Body of pancreas (tissue), 4 donors: ENCODE data around the gene ZG16. TPM values are rescaled to one million over a fixed set of nuclear protein-coding genes. Genes with fewer than 3 reads are reported as not detected.
"Not testable (repeated sequence)": the region's sequence is repeated elsewhere in the genome, so short reads cannot be mapped to it uniquely, and the experiment has no call there.

Experiments used
- ATAC-seq: fragments of 150-250 bp; one replicate; pipeline ENCODE4 v1.9.1; 2016
- DNase-seq, 4 donors: peaks; one replicate each; pipeline ENCODE4 v3.0.0-alpha.2; 2019
- H3K27ac ChIP-seq, 4 donors: fragments of 200-600 bp; sonication (generic); 1 replicate in 3 of 4; 2 replicates in 1 of 4; pipeline versions ENCODE4 v1.5.1 to v1.6.1; 2016 to 2019; ENCODE audit warnings: mild to moderate bottlenecking in 1 of 4, mixed read lengths in 1 of 4, moderate library complexity in 1 of 4
- H3K27me3 ChIP-seq, 2 donors: fragments of 200-600 bp; sonication (generic); one replicate each; pipeline ENCODE4 v1.6.0; 2016; ENCODE audit warnings: mild to moderate bottlenecking in 1 of 2
- H3K36me3 ChIP-seq, 2 donors: fragments of 200-600 bp; sonication (generic); replicated peaks in 1 of 2; 2 replicates each; pipeline ENCODE4 v1.5.1; 2016; ENCODE audit warnings: low read depth in 2 of 2; ENCODE audit not compliant: insufficient read depth in 1 of 2
- H3K4me1 ChIP-seq: fragments of 200-600 bp; sonication (generic); one replicate; pipeline ENCODE4 v1.6.0; 2016
- H3K4me3 ChIP-seq, 2 donors: fragments of 200-600 bp; sonication (generic); 1 replicate in 1 of 2; 2 replicates in 1 of 2; pipeline ENCODE4 v1.5.1; 2016 to 2019
- H3K9me3 ChIP-seq, 3 donors: fragments of 200-600 bp; sonication (generic); 1 replicate in 2 of 3; 2 replicates in 1 of 3; pipeline ENCODE4 v1.5.1; 2016
- POLR2A ChIP-seq, 3 donors: fragments of 450-650 bp; IDR thresholded peaks; one replicate each; pipeline ENCODE4 v1.6.1; 2016; ENCODE audit warnings: antibody characterized with exemption in 3 of 3, mild to moderate bottlenecking in 2 of 3
- WGBS, 2 donors: methylation state at CpG; one replicate each; pipeline ENCODE4 v1.1.5; 2017; 5-methylcytosine and 5-hydroxymethylcytosine counted together
- intact Hi-C: fragments of 100-400 bp; cut with DNase I; formaldehyde crosslinking; loops from one replicate; pipeline ENCODE4 v1.15.1; 2023
- total RNA-seq, 2 donors: library from RNA; depleted of rRNA; stranded (reverse); fragments of >200 nt; gene quantifications; one replicate each; pipeline ENCODE4 v1.1.0, GENCODE V29; 2016
- TF ChIP-seq, protein P1 (sequence below), 7 experiments: fragments of 450-650 bp in 4 of 7; fragments of 200-600 bp in 3 of 7; sonication (generic) in 3 of 7; IDR thresholded peaks; one replicate each; pipeline ENCODE4 v1.5.1; 2016 to 2019; ENCODE audit warnings: antibody characterized with exemption in 7 of 7

The ZG16 gene
- total RNA-seq, 2 donors from 2014 or later, result 0.26 to 0.99 TPM

DNA sequence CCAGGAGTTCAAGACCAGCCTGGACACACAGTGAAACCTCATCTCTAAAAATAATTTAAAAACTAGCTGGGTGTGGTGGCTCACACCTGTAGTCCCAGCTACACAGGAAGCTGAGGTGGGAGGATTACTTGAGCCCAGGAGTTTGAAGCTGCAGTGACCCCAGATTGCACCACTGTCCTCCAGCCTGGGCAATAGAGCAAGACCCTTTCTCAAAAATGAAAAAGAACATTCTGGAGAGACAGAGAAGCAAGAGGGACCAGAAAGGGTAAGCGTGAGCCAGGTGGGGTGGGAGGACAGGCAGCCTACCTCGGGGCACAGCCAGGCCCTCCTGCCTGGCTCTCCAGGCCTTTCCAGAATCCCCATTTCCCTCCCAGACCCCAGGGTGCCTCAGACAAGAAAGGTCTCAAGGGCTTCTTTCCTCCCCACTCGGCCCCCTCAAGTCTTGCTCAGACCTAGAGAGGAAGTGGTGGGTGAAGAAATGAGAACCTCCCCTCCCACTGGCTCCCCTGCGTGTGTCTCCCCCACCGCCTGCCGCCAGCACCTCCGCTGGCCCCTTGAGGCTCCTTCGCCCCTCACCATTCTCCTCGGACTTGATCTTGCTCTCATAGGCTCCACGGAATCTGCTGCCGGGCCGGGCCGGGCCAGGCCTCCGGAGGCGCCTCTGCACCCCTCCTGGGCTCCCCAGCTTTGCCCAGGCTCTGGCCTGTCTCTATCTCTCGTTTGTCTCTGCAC, 32.8 kb upstream of the ZG16 start:
- Histone ChIP-seq H3K27ac (no peak overlapping the region), H3K36me3 (no peaks in the 10 kb centered on the region), H3K9me3 (no peaks in the 10 kb centered on the region), H3K27me3 (no peaks in the 10 kb centered on the region), H3K4me1 (no peaks in the 10 kb centered on the region), H3K4me3 (no peak overlapping the region)
- whole genome bisulfite sequencing, 2 donors, result 67 to 81% methylated on average over 12 to 14 of the region's 16 CpGs
- no peak for ATAC-seq
- TF ChIP-seq, protein P1, sequence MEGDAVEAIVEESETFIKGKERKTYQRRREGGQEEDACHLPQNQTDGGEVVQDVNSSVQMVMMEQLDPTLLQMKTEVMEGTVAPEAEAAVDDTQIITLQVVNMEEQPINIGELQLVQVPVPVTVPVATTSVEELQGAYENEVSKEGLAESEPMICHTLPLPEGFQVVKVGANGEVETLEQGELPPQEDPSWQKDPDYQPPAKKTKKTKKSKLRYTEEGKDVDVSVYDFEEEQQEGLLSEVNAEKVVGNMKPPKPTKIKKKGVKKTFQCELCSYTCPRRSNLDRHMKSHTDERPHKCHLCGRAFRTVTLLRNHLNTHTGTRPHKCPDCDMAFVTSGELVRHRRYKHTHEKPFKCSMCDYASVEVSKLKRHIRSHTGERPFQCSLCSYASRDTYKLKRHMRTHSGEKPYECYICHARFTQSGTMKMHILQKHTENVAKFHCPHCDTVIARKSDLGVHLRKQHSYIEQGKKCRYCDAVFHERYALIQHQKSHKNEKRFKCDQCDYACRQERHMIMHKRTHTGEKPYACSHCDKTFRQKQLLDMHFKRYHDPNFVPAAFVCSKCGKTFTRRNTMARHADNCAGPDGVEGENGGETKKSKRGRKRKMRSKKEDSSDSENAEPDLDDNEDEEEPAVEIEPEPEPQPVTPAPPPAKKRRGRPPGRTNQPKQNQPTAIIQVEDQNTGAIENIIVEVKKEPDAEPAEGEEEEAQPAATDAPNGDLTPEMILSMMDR (IDR thresholded peaks at IDR 0.05), result no peak
- no peak for TF ChIP-seq POLR2A (IDR thresholded peaks at IDR 0.05)
- no peak for DNase-seq
- intact Hi-C loops, result no loop called here

DNA sequence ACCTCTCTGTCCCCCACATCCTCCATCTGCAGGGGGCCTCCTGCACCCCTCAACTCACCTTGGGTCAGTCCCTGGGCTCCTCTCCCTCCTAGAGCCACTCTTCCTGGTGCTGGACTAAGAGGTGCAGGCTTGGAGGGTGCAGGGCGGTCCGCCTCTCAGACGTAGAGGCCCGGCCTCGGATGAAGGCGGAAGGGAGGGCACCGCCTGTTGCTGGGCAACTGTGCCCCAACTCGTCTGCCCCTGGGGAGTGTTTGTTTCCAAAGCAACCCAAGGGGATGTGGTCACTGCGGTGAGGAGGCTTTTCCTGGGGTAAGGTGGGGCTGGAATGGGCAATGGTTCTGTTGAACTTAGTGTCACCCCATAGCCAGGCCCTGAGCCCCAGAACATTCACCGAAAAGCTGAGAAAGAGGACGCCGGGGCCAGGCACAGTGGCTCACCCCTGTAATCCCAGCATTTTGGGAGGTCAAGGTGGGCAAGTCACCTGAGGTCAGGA, 32.2 kb upstream of the ZG16 start, which contains the start of gene C16orf54:
Gene C16orf54, minus strand, starts transcription at position 138 of the 493 bp plus-strand sequence. CDS start 1,039 bp downstream, outside the sequence.
- Histone ChIP-seq H3K36me3 (no peaks in the 10 kb centered on the region), H3K27me3 (no peaks in the 10 kb centered on the region), H3K9me3 (no peaks in the 10 kb centered on the region), H3K27ac (no peak within 1 kb of the TSS), H3K4me3 (no peak within 1 kb of the TSS), H3K4me1 (no peaks in the 10 kb centered on the region)
- TF ChIP-seq, protein P1 (IDR thresholded peaks at IDR 0.05), result no peak
- no peak for TF ChIP-seq POLR2A (IDR thresholded peaks at IDR 0.05)
- ATAC-seq (peak; percentile 25), DNase-seq (peak; percentile 16 to 72 (median 35))
- 65 to 85% methylated on average over 3 to 12 of the region's 12 CpGs for WGBS, 2 donors
- intact Hi-C loops, result no loop called here

DNA sequence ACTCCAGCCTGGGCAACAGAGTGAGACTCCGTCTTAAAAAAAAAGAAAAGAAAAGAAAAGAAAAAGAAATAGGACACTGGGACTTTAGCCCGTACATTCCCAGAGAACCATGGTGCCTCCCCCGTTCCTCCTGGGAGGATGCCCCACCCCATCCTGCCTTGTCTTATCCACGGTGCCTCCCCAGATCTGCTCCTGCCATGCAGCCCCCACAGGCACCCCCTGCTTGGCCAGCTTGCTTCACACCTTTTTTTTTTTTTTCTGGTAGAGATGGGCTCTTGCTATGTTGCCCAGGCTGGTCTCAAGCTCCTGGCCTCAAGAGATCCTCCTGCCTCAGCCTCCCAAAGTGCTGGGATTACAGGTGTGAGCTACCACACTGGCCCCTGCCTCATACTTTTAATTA, 31.5 kb upstream of the ZG16 start:
- ATAC-seq, H3K27me3 ChIP-seq, H3K9me3 ChIP-seq, intact Hi-C loops, H3K4me3 ChIP-seq, DNase-seq, H3K4me1 ChIP-seq, H3K36me3 ChIP-seq, H3K27ac ChIP-seq: not testable (repeated sequence)
- WGBS, 2 donors, result 68 to 74% methylated on average over 4 of the region's 4 CpGs

DNA sequence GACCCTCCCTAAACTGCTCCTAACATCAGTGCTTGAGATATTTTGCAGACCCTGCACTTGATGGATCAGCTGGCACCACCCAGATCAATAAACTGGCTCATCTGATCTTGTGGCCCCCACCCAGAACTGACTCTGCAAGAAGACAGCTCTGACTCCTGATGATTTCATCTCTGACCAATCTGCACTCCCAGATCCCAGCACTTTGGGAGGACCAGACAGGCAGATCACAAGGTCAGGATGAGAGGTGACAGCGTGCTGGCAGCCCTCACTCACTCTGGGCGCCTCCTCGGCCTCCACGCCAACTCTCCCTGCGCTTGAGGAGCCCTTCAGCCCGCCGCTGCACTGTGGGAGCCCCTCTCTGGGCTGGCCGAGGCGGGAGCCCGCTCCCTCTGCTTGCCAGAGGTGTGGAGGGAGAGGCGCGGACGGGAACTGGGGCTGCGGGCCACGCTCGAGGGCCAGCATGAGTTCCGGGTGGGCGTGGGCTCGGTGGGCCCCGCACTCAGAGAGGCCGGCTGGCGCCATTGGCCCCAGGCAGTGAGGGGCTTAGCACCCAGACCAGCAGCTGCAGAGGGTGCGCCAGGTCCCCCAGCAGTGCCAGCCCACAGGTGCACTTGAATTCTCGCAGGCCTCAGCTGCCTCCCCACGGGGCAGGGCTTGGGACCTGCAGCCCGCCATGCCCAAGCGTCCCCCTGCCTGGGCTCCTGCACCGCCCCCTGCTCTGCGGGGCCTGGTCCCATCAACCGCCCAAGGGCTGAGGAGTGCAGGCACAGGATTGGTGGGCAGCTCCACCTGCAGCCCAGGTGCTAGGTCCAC, 29.9 kb upstream of the ZG16 start:
- H3K27ac ChIP-seq, result no peak overlapping the region
- no peak overlapping the region for H3K4me3 ChIP-seq
- ATAC-seq, result no peak

DNA sequence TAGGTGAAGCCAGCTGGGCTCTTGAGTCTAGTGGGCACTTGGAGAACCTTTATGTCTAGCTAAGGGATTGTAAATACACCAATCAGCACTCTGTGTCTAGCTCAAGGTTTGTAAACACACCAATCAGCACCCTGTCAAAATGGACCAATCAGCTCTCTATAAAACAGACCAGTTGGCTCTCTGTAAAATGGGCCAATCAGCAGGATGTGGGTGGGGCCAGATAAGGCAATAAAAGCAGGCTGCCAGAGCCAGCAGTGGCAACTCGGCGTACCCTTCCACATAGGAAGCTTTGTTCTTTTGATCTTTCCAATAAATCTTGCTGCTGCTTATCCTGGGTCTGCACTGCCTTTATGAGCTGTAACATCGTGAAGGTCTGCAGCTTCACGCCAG, 29.3 kb upstream of the ZG16 start:
- intact Hi-C loops, H3K36me3 ChIP-seq, H3K27ac ChIP-seq, H3K4me3 ChIP-seq, H3K27me3 ChIP-seq, ATAC-seq, H3K4me1 ChIP-seq, H3K9me3 ChIP-seq, DNase-seq: not testable (repeated sequence)
- WGBS, 2 donors, result 70 to 79% methylated on average over 3 to 4 of the region's 4 CpGs

More for the DNA sequence above, 29.9 kb upstream of the ZG16 start:
- DNase-seq, result no peak
- Histone ChIP-seq H3K27me3 (no peaks in the 10 kb centered on the region), H3K36me3 (no peaks in the 10 kb centered on the region), H3K9me3 (no peaks in the 10 kb centered on the region), H3K4me1 (no peaks in the 10 kb centered on the region)
- no peak for TF ChIP-seq POLR2A (IDR thresholded peaks at IDR 0.05)
- TF ChIP-seq, protein P1 (IDR thresholded peaks at IDR 0.05), result no peak
- WGBS, 2 donors, result 96% methylated on average over 25 of the region's 30 CpGs; no CpG with 5 or more reads in 1 of the 2 donors
- intact Hi-C loops, result no loop called here
